Measurements from ENCODE around the gene OR2M4. TPM values are rescaled to one million over a fixed set of nuclear protein-coding genes. Genes with fewer than 3 reads are reported as not detected.

Gene OR2M4
- total RNA-seq, 1 donor from 2014 or later: not detected

GRCh38 chr1:248288391-248288790 lies 57.2 kb downstream of the OR2M4 start:
- no peak for TF ChIP-seq CTCF (conservative IDR thresholded peaks at IDR 0.05; ENCODE audit: low read depth, low read length)
- H3K4me3 ChIP-seq (ENCODE audit: low read depth, low read length): no peak overlapping the region
- no peak for DNase-seq (ENCODE audit: low read depth)

Other genes with a start within 250 kb of the OR2M4 start
- gene OR2L5, start 217.8 kb upstream of the OR2M4 start, total RNA-seq: not detected in 2 replicates
- gene OR2L2, start 201.3 kb upstream of the OR2M4 start, total RNA-seq: not detected in 2 replicates
- not detected in 2 replicates for gene OR2L3, start 184.6 kb upstream of the OR2M4 start, total RNA-seq
- not detected in 2 replicates for gene OR2L13, start 136.2 kb upstream of the OR2M4 start, total RNA-seq
- gene OR2M5, start 86.3 kb upstream of the OR2M4 start, total RNA-seq: not detected in 2 replicates
- not detected in 2 replicates for gene OR2M2, start 56.6 kb upstream of the OR2M4 start, total RNA-seq
- gene OR2M3, start 34.2 kb upstream of the OR2M4 start, total RNA-seq: not detected in 2 replicates
- gene OR2T33, start 46.6 kb downstream of the OR2M4 start, total RNA-seq: not detected in 2 replicates
- not detected in 2 replicates for gene OR2T12, start 72.0 kb downstream of the OR2M4 start, total RNA-seq
- gene OR2M7, start 93.2 kb downstream of the OR2M4 start, total RNA-seq: not detected in 2 replicates
- gene OR14C36, start 117.4 kb downstream of the OR2M4 start, total RNA-seq: not detected in 2 replicates
- gene OR2T4, start 130.2 kb downstream of the OR2M4 start, total RNA-seq: not detected in 2 replicates
- not detected in 2 replicates for gene OR2T6, start 144.3 kb downstream of the OR2M4 start, total RNA-seq
- not detected in 2 replicates for gene OR2T1, start 171.6 kb downstream of the OR2M4 start, total RNA-seq
- gene OR2T2, start 214.2 kb downstream of the OR2M4 start, total RNA-seq: not detected in 2 replicates
- not detected in 2 replicates for gene OR2T3, start 241.9 kb downstream of the OR2M4 start, total RNA-seq